Right atrium auricular region (tissue), 2 donors: ENCODE data around the gene PRICKLE2. TPM values are rescaled to one million over a fixed set of nuclear protein-coding genes. Genes with fewer than 3 reads are reported as not detected.

Experiments used
- DNase-seq: peaks from one replicate; pipeline ENCODE4 v3.0.0-alpha.2; 2019; ENCODE audit warnings: low spot score
- H3K27ac ChIP-seq, 2 donors: fragments of 200-600 bp; sonication (generic); 1 replicate in 1 of 2; 2 replicates in 1 of 2; pipeline ENCODE4 v1.5.1; 2016 to 2019
- H3K27me3 ChIP-seq, 2 donors: fragments of 200-600 bp; sonication (generic); one replicate each; pipeline versions ENCODE4 v1.5.1 to v1.6.0; 2017 to 2019
- H3K36me3 ChIP-seq: fragments of 200-600 bp; sonication (generic); one replicate; pipeline ENCODE4 v1.5.1; 2016
- H3K4me1 ChIP-seq, 2 donors: fragments of 200-600 bp; sonication (generic); one replicate each; pipeline versions ENCODE4 v1.5.1 to v1.6.0; 2017 to 2019
- H3K4me3 ChIP-seq, 2 donors: fragments of 200-600 bp; sonication (generic); 1 replicate in 1 of 2; 2 replicates in 1 of 2; pipeline ENCODE4 v1.5.1; 2017 to 2019; ENCODE audit warnings: mild to moderate bottlenecking in 1 of 2, moderate library complexity in 1 of 2
- H3K9me3 ChIP-seq, 2 donors: fragments of 200-600 bp; sonication (generic); one replicate each; pipeline ENCODE4 v1.5.1; 2019
- total RNA-seq, 2 donors: library from RNA; depleted of rRNA; stranded (reverse); fragments of >200 nt; gene quantifications; one replicate each; pipeline ENCODE4 v1.1.0, GENCODE V29; 2016
- TF ChIP-seq, protein P1 (sequence below), 2 donors: fragments of 200-600 bp; sonication (generic); IDR thresholded peaks; one replicate each; pipeline ENCODE4 v1.5.1; 2019; ENCODE audit warnings: antibody characterized with exemption in 2 of 2

Gene PRICKLE2
- total RNA-seq, 2 donors from 2014 or later, result 18.4 to 22.2 TPM

DNA sequence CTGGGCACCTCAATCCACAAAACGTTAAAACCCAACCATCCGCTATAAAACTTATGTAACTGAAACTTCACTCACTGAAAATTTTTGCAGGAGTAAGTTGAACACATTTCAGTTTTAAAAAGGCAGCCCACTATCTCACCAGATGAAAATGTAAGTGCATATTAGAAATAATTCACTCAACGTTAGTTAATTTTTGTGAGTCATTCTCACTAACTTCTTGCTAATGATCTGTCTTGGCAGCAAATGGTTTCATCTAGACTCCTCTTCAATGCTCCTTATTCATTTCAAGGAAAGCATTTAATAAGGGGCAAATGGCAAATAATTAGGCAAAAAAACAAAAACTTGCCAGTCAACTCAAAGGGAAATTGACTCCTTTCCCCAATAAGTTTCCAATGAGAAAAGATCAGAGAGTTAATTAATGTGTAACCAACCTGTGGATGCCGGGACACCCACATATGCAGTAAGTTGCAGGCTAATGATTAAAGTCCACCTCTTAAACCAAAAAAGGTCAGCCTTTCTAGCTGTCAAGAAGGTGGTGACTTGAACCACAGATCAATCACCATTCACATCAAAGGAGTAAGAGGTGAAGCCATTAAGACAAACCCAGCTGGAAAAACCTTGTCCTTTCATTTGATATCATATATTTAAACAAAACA, 22.9 kb upstream of the PRICKLE2 start:
- no peak overlapping the region for H3K27ac ChIP-seq
- H3K9me3 ChIP-seq, result no peaks in the 10 kb centered on the region
- H3K27me3 ChIP-seq, result no peaks in the 10 kb centered on the region
- no peak for DNase-seq
- no peaks in the 10 kb centered on the region for H3K36me3 ChIP-seq
- peaks cover 0 to 13% of the 10 kb centered on the region in 2 donors for H3K4me1 ChIP-seq
- TF ChIP-seq, protein P1, sequence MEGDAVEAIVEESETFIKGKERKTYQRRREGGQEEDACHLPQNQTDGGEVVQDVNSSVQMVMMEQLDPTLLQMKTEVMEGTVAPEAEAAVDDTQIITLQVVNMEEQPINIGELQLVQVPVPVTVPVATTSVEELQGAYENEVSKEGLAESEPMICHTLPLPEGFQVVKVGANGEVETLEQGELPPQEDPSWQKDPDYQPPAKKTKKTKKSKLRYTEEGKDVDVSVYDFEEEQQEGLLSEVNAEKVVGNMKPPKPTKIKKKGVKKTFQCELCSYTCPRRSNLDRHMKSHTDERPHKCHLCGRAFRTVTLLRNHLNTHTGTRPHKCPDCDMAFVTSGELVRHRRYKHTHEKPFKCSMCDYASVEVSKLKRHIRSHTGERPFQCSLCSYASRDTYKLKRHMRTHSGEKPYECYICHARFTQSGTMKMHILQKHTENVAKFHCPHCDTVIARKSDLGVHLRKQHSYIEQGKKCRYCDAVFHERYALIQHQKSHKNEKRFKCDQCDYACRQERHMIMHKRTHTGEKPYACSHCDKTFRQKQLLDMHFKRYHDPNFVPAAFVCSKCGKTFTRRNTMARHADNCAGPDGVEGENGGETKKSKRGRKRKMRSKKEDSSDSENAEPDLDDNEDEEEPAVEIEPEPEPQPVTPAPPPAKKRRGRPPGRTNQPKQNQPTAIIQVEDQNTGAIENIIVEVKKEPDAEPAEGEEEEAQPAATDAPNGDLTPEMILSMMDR (IDR thresholded peaks at IDR 0.05), result no peak
- no peak overlapping the region for H3K4me3 ChIP-seq

DNA sequence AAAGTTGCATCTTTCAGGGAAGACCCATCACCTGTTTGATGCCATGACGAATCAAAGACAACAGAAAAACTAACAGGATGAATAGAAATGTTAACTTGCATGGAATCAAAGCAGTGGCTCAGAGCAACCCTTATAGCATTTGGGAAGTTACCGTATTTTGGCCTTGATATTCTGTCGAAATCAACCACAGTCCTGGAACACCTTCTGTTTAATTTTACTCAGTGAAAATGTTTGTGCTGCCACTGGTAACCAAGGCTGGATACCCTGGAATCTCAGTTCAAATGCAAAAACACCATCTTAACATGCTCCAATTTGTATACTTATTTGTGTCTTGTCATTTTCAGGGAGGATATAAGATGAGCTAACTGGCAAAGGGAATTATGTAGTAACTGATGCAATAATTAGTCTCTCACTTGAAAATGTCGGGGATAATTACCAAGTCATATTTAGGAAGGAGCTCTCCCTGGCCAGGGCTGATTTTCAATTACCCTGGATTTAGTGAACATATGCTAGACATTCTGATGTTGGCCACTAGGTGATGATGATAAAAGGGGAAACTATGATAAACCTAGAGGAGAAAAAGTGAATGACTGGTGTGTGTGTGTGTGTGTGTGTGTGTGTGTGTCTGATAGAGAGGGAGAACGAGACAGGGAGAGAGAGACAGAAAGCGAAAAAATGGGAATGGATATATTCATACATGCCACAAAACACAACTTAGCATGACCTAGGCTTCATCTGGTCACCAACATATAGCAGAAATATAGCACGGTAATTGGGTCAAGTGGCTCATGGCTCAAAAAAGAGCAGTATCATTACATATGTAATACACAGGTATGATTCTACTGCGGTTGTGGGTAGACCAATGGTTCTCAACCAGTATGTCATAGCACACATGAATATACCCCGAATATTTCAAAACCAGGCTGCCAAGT, 19.0 kb upstream of the PRICKLE2 start:
- H3K9me3 ChIP-seq, result no peaks in the 10 kb centered on the region
- no peak overlapping the region for H3K27ac ChIP-seq
- no peaks in the 10 kb centered on the region for H3K36me3 ChIP-seq
- peaks cover 0 to 16% of the 10 kb centered on the region in 2 donors for H3K4me1 ChIP-seq
- no peak for DNase-seq
- no peaks in the 10 kb centered on the region for H3K27me3 ChIP-seq
- TF ChIP-seq, protein P1 (IDR thresholded peaks at IDR 0.05), result no peak
- no peak overlapping the region for H3K4me3 ChIP-seq

DNA sequence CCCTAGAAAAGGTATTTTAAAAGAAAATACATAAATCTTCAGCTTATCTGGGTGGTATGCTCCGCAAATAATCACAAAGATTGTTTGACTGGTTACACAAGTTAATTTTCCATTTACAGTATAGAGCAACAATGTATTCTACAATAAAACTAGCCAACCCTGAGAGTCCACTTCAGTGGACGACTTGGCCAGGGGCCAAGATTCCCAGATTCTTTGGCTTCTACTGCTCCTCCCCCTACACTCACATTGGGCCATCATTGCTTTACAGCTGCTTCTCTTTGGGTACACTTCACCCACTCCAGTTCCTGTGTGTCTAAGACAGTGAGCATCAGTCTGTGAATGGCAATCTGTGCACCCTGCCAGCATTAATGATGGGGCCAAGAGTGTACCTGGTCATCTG, 17.2 kb upstream of the PRICKLE2 start:
- Histone ChIP-seq H3K36me3 (peaks cover 6% of the 10 kb centered on the region), H3K4me3 (no peak overlapping the region), H3K27me3 (no peaks in the 10 kb centered on the region), H3K4me1 (peaks cover 0 to 19% of the 10 kb centered on the region in 2 donors), H3K9me3 (peaks cover 0 to under 1% of the 10 kb centered on the region in 2 donors), H3K27ac (no peak overlapping the region)
- no peak for DNase-seq
- TF ChIP-seq, protein P1 (IDR thresholded peaks at IDR 0.05), result no peak

DNA sequence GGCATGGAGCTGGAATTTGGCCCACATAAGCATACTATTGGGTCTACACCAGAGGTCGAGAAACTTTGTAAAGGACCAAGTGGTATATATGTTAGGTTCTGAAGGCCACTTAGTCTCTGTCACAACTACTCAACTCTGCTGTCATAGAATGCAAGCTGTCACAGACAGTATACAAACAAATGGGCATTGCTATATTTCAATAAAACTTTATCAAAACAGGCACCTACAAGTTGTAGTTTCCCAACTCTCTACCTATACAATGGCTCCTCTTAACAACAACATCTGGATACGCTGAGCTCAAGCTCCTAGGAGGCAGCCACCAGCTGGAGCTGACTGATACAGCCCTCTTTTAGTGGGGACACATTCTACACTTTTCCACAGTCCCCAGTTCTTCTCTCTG, 15.7 kb upstream of the PRICKLE2 start:
- TF ChIP-seq, protein P1 (IDR thresholded peaks at IDR 0.05), result no peak
- DNase-seq, result no peak
- peaks cover 0 to 19% of the 10 kb centered on the region in 2 donors for H3K4me1 ChIP-seq

DNA sequence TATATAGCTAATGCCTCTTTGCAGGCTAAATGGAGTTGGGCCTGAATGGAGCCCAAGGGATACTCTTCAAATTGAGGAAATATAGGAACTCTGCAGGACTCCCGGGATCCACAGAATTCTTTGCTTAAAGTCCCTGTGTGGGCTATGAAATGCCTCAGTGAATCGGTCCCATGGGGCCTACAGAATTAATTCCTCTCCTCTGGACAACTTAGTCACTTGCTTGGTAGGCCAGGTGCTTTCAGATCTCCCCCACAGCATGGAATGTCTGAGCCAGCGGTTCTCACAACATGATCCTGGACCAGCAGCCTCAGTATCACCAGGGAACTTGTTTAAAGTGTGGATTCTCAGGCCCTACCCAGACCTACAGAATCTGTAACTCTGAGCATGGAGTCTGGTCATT, 15.1 kb upstream of the PRICKLE2 start:
- no peaks in the 10 kb centered on the region for H3K27me3 ChIP-seq
- peaks cover 0 to 19% of the 10 kb centered on the region in 2 donors for H3K4me1 ChIP-seq
- H3K4me3 ChIP-seq, result no peak overlapping the region
- TF ChIP-seq, protein P1 (IDR thresholded peaks at IDR 0.05), result no peak
- no peak for DNase-seq
- peaks cover 0 to 12% of the 10 kb centered on the region in 2 donors for H3K9me3 ChIP-seq
- no peak overlapping the region for H3K27ac ChIP-seq
- H3K36me3 ChIP-seq, result peaks cover 7% of the 10 kb centered on the region

More for the DNA sequence above, 15.7 kb upstream of the PRICKLE2 start:
- no peaks in the 10 kb centered on the region for H3K27me3 ChIP-seq
- H3K36me3 ChIP-seq, result peaks cover 7% of the 10 kb centered on the region
- H3K9me3 ChIP-seq, result peaks cover 0 to 12% of the 10 kb centered on the region in 2 donors
- H3K4me3 ChIP-seq, result no peak overlapping the region
- H3K27ac ChIP-seq, result no peak overlapping the region
